Thoracic aorta (tissue), 2 donors: Measurements from ENCODE around the gene TK1. TPM values are rescaled to one million over a fixed set of nuclear protein-coding genes. Genes with fewer than 3 reads are reported as not detected.

Experiments used
- ATAC-seq: fragments of 150-250 bp; one replicate; pipeline ENCODE4 v1.8.0; 2017; ENCODE audit warnings: low read depth; ENCODE audit not compliant: insufficient number of reproducible peaks, low FRiP score
- DNase-seq: peaks from one replicate; pipeline ENCODE4 v3.0.0-alpha.2; 2020; ENCODE audit warnings: low spot score
- H3K27ac ChIP-seq, 2 donors: fragments of 200-600 bp; sonication (generic); 1 replicate in 1 of 2; 2 replicates in 1 of 2; pipeline ENCODE4 v1.5.1; 2016; ENCODE audit warnings: mild to moderate bottlenecking in 2 of 2, moderate library complexity in 2 of 2
- H3K27me3 ChIP-seq: fragments of 200-600 bp; sonication (generic); replicated peaks from 2 replicates; pipeline ENCODE4 v1.6.0; 2016; ENCODE audit warnings: mild to moderate bottlenecking; ENCODE audit not compliant: insufficient read depth
- H3K36me3 ChIP-seq: fragments of 200-600 bp; sonication (generic); one replicate; pipeline ENCODE4 v1.5.1; 2016
- H3K4me1 ChIP-seq, 2 donors: fragments of 200-600 bp; sonication (generic); 1 replicate in 1 of 2; 2 replicates in 1 of 2; pipeline versions ENCODE4 v1.5.1 to v1.6.0; 2016; ENCODE audit warnings: low read depth in 2 of 2, mild to moderate bottlenecking in 1 of 2; ENCODE audit not compliant: control insufficient read depth in 1 of 2
- H3K4me3 ChIP-seq: fragments of 200-600 bp; sonication (generic); 2 replicates; pipeline ENCODE4 v1.5.1; 2016; ENCODE audit warnings: mild to moderate bottlenecking
- H3K9me3 ChIP-seq: fragments of 200-600 bp; sonication (generic); 2 replicates; pipeline ENCODE4 v1.5.1; 2016
- CTCF ChIP-seq: fragments of 200-600 bp; sonication (generic); IDR thresholded peaks from one replicate; pipeline ENCODE4 v1.5.1; 2019; ENCODE audit warnings: antibody characterized with exemption
- total RNA-seq, 2 donors: library from RNA; depleted of rRNA; stranded (reverse); fragments of >200 nt; gene quantifications; one replicate each; pipeline versions ENCODE4 v1.1.0 to v1.2.3, GENCODE V29; 2016

TK1 gene
- total RNA-seq, 2 donors from 2014 or later: 3.3 to 3.5 TPM

GRCh38 chr17:78183916-78184315, 2.9 kb downstream of the TK1 start:
- Histone ChIP-seq H3K9me3 (no peaks in the 10 kb centered on the region), H3K36me3 (no peaks in the 10 kb centered on the region), H3K4me3 (no peak overlapping the region), H3K27ac (peak overlapping the region; percentile 40 to 46), H3K27me3 (no peaks in the 10 kb centered on the region), H3K4me1 (peaks cover 35 to 73% of the 10 kb centered on the region in 2 donors)
- no peak for DNase-seq
- no peak for ATAC-seq
- no peak for TF ChIP-seq CTCF

- Histone ChIP-seq H3K27me3 (no peaks in the 10 kb centered on the region), H3K9me3 (no peaks in the 10 kb centered on the region), H3K27ac (no peak overlapping the region), H3K36me3 (no peaks in the 10 kb centered on the region), H3K4me3 (no peak overlapping the region), H3K4me1 (peaks cover 34 to 63% of the 10 kb centered on the region in 2 donors)
- TF ChIP-seq CTCF: no peak
- DNase-seq (no peak), ATAC-seq (no peak)
Observed at GRCh38 chr17:78182504-78182903, 4.3 kb downstream of the TK1 start.

GRCh38 chr17:78180508-78180907, 6.3 kb downstream of the TK1 start:
- Histone ChIP-seq H3K9me3 (no peaks in the 10 kb centered on the region), H3K36me3 (no peaks in the 10 kb centered on the region), H3K4me3 (peak overlapping the region; percentile 30), H3K27me3 (no peaks in the 10 kb centered on the region), H3K4me1 (peaks cover 30 to 64% of the 10 kb centered on the region in 2 donors), H3K27ac (peak overlapping the region; percentile 90 to 94)
- TF ChIP-seq CTCF: no peak
- DNase-seq: no peak
- ATAC-seq: peak; percentile 18

GRCh38 chr17:78180083-78180482, 6.8 kb downstream of the TK1 start:
- no peak for TF ChIP-seq CTCF
- Histone ChIP-seq H3K4me3 (peak overlapping the region; percentile 30), H3K27me3 (no peaks in the 10 kb centered on the region), H3K27ac (peak overlapping the region; percentile 90 to 94), H3K36me3 (no peaks in the 10 kb centered on the region), H3K9me3 (no peaks in the 10 kb centered on the region), H3K4me1 (peaks cover 30 to 64% of the 10 kb centered on the region in 2 donors)
- DNase-seq (no peak), ATAC-seq (no peak)

- ATAC-seq (peak; percentile 50), DNase-seq (peak; percentile 22)
Observed at GRCh38 chr17:78179372-78179771, 7.5 kb downstream of the TK1 start.

More at GRCh38 chr17:78179372-78179771, 7.5 kb downstream of the TK1 start:
- Histone ChIP-seq H3K9me3 (no peaks in the 10 kb centered on the region), H3K4me1 (peaks cover 31 to 64% of the 10 kb centered on the region in 2 donors), H3K4me3 (no peak overlapping the region), H3K27me3 (no peaks in the 10 kb centered on the region), H3K36me3 (no peaks in the 10 kb centered on the region), H3K27ac (peak overlapping the region; percentile 90 to 94)
- TF ChIP-seq CTCF: no peak
